NCI-H2029 treated with DMSO at 0.1 percent for 48 hours (cell line): ENCODE measurements around the gene PSAT1.

Experiments used
- DNase-seq: peaks from one replicate; lab custom pipeline; 2025; lab: John Stamatoyannopoulos, UW

PSAT1 gene

GRCh38 chr9:78292716-78293497, 4.0 kb upstream of the PSAT1 start:
- DNase-seq = no peak

- DNase-seq = no peak
Measured at GRCh38 chr9:78294290-78295176, 2.4 kb upstream of the PSAT1 start.

GRCh38 chr9:78295177-78295575, 1.7 kb upstream of the PSAT1 start:
- no peak for DNase-seq

GRCh38 chr9:78295731-78296130, 1.2 kb upstream of the PSAT1 start:
- no peak for DNase-seq

- DNase-seq = peak; percentile 49
Measured at GRCh38 chr9:78296201-78296892, 578 bp upstream of the PSAT1 start.

- no peak for DNase-seq
Measured at GRCh38 chr9:78297672-78297961, 692 bp downstream of the PSAT1 start.

GRCh38 chr9:78298046-78298765, 1.3 kb downstream of the PSAT1 start:
- DNase-seq = no peak

- DNase-seq = no peak
Measured at GRCh38 chr9:78300209-78300608, 3.3 kb downstream of the PSAT1 start.

GRCh38 chr9:78301466-78301865, 4.5 kb downstream of the PSAT1 start:
- no peak for DNase-seq

GRCh38 chr9:78303377-78304062, 6.6 kb downstream of the PSAT1 start:
- DNase-seq = no peak

GRCh38 chr9:78304357-78304756, 7.4 kb downstream of the PSAT1 start:
- DNase-seq = no peak

- no peak for DNase-seq
Measured at GRCh38 chr9:78306222-78307076, 9.5 kb downstream of the PSAT1 start.

GRCh38 chr9:78307360-78307759, 10.4 kb downstream of the PSAT1 start:
- no peak for DNase-seq

- DNase-seq = no peak
Measured at GRCh38 chr9:78309066-78309465, 12.1 kb downstream of the PSAT1 start.

- DNase-seq = no peak
Measured at GRCh38 chr9:78311075-78311474, 14.2 kb downstream of the PSAT1 start.

GRCh38 chr9:78311886-78312524, 15.1 kb downstream of the PSAT1 start:
- DNase-seq = no peak

- no peak for DNase-seq
Measured at GRCh38 chr9:78314550-78314949, 17.6 kb downstream of the PSAT1 start.

GRCh38 chr9:78314953-78315870, 18.3 kb downstream of the PSAT1 start:
- peak; percentile 40 for DNase-seq
